GM12878 (cell line): ENCODE data around the gene DENND1B.

Experiments used
- BACH1 ChIP-seq: fragments of 450-650 bp; IDR thresholded peaks from 2 replicates; pipeline ENCODE4 v1.6.1; 2017; ENCODE audit warnings: mild to moderate bottlenecking, borderline replicate concordance
- GABPA ChIP-seq: IDR thresholded peaks from 2 replicates; pipeline ENCODE4 v1.6.1; 2014; ENCODE audit warnings: antibody characterized with exemption, low read depth, mild to moderate bottlenecking, inconsistent platforms
- NFIC ChIP-seq: IDR thresholded peaks from 2 replicates; pipeline ENCODE4 v1.6.1; 2012; ENCODE audit warnings: low read depth, mild to moderate bottlenecking, inconsistent platforms, low read length, moderate library complexity
- SREBF2 ChIP-seq: IDR thresholded peaks from 2 replicates; pipeline ENCODE4 v1.6.1; 2012; ENCODE audit warnings: mild to moderate bottlenecking, low read length
- USF2 ChIP-seq: IDR thresholded peaks from 2 replicates; pipeline ENCODE4 v1.6.1; 2011; ENCODE audit warnings: low read depth, low read length, improper control_type of control experiment, borderline replicate concordance

GRCh38 chr1:197779921-197780320, 4.6 kb upstream of the DENND1B start:
- no peak for TF ChIP-seq BACH1
- TF ChIP-seq USF2: no peak
- no peak for TF ChIP-seq SREBF2
- TF ChIP-seq GABPA: no peak
- no peak for TF ChIP-seq NFIC
